Osteoblast (primary cell): ENCODE data around the gene SRSF11. TPM values are rescaled to one million over a fixed set of nuclear protein-coding genes. Genes with fewer than 3 reads are reported as not detected.
"Not testable (repeated sequence)": the region's sequence is repeated elsewhere in the genome, so short reads cannot be mapped to it uniquely, and the experiment has no call there.

Experiments
- DNase-seq: peaks from one replicate; pipeline ENCODE4 v3.0.0; 2011; ENCODE audit warnings: low spot score, mixed read lengths; ENCODE audit not compliant: insufficient read length; ENCODE audit errors: missing footprints
- H2AFZ ChIP-seq: 2 replicates; pipeline ENCODE4 v1.6.0; 2011; ENCODE audit warnings: mild to moderate bottlenecking, low read length
- H3K27ac ChIP-seq: 2 replicates; pipeline ENCODE4 v1.5.1; 2011; ENCODE audit warnings: mild to moderate bottlenecking, low read depth, low read length, moderate library complexity
- H3K27me3 ChIP-seq: 2 replicates; pipeline ENCODE4 v1.6.0; 2012; ENCODE audit warnings: mild to moderate bottlenecking, control low read depth, inconsistent platforms, low read length, moderate library complexity; ENCODE audit not compliant: insufficient read depth
- H3K36me3 ChIP-seq: 2 replicates; pipeline ENCODE4 v1.5.1; 2011; ENCODE audit warnings: mild to moderate bottlenecking, low read length, control low read depth, moderate library complexity; ENCODE audit not compliant: insufficient read depth
- H3K4me1 ChIP-seq: 2 replicates; pipeline ENCODE4 v1.5.1; 2011; ENCODE audit warnings: mild to moderate bottlenecking, low read length, control low read depth, moderate library complexity; ENCODE audit not compliant: insufficient read depth
- H3K4me2 ChIP-seq: 2 replicates; pipeline ENCODE4 v1.6.0; 2011; ENCODE audit warnings: mild to moderate bottlenecking, low read length; ENCODE audit not compliant: insufficient read depth
- H3K4me3 ChIP-seq: fragments of 200-600 bp; sonication (generic); 3 replicates; pipeline ENCODE4 v1.5.1; 2012; ENCODE audit warnings: mild to moderate bottlenecking, low read length, inconsistent platforms; ENCODE audit not compliant: insufficient read depth
- H3K79me2 ChIP-seq: 2 replicates; pipeline ENCODE4 v1.6.0; 2012; ENCODE audit warnings: mild to moderate bottlenecking, low read length, control low read depth, inconsistent platforms; ENCODE audit not compliant: insufficient read depth
- H3K9me3 ChIP-seq: 2 replicates; pipeline ENCODE4 v1.5.1; 2011; ENCODE audit warnings: low read depth, low read length, control low read depth
- H4K20me1 ChIP-seq: 2 replicates; pipeline ENCODE4 v1.6.0; 2012; ENCODE audit warnings: mild to moderate bottlenecking, low read length, control low read depth; ENCODE audit not compliant: insufficient read depth
- CTCF ChIP-seq: IDR thresholded peaks from 2 replicates; pipeline ENCODE4 v1.5.1; 2011; ENCODE audit warnings: mild to moderate bottlenecking, low read depth, low read length, moderate library complexity; ENCODE audit errors: extremely low read depth
- total RNA-seq: library from RNA; depleted of rRNA; stranded (reverse); fragments of >200 nt; gene quantifications from 2 replicates; pipeline ENCODE4 v1.2.3, GENCODE V29; 2012

Gene SRSF11
- total RNA-seq, 1 donor = 160 TPM

GRCh38 chr1:70204600-70204999 lies 16.6 kb upstream of the SRSF11 start:
- peaks cover 95% of the 10 kb centered on the region for H3K79me2 ChIP-seq
- H2AFZ ChIP-seq = peak overlapping the region; percentile 100
- no peaks in the 10 kb centered on the region for H4K20me1 ChIP-seq
- H3K4me1 ChIP-seq = peaks cover 18% of the 10 kb centered on the region
- peaks cover 8% of the 10 kb centered on the region for H3K36me3 ChIP-seq
- TF ChIP-seq CTCF = no peak
- peak overlapping the region; percentile 83 for H3K4me3 ChIP-seq
- H3K27ac ChIP-seq = peak overlapping the region; percentile 96
- DNase-seq = no peak
- H3K4me2 ChIP-seq = peak overlapping the region; percentile 86
- no peaks in the 10 kb centered on the region for H3K27me3 ChIP-seq
- H3K9me3 ChIP-seq = no peaks in the 10 kb centered on the region

- H3K4me3 ChIP-seq = peak overlapping the region; percentile 83
- H3K36me3 ChIP-seq = peaks cover 8% of the 10 kb centered on the region
- peaks cover 95% of the 10 kb centered on the region for H3K79me2 ChIP-seq
- no peak for TF ChIP-seq CTCF
- peak; percentile 59 for DNase-seq
- H3K27ac ChIP-seq = peak overlapping the region; percentile 96
- H2AFZ ChIP-seq = peak overlapping the region; percentile 100
- H3K9me3 ChIP-seq = no peaks in the 10 kb centered on the region
- peak overlapping the region; percentile 86 for H3K4me2 ChIP-seq
- H4K20me1 ChIP-seq = peaks cover under 1% of the 10 kb centered on the region
- peaks cover 18% of the 10 kb centered on the region for H3K4me1 ChIP-seq
- no peaks in the 10 kb centered on the region for H3K27me3 ChIP-seq
Measured at GRCh38 chr1:70205071-70205433, 16.1 kb upstream of the SRSF11 start.

GRCh38 chr1:70205434-70206118 lies 15.6 kb upstream of the SRSF11 start, which contains the start of gene LRRC40:
TSS of gene LRRC40 (minus strand) at chr1:70205579. CDS start at chr1:70205540, 39 bp downstream.
- no peak for TF ChIP-seq CTCF
- peak within 1 kb of the TSS; percentile 96 for H3K27ac ChIP-seq
- H3K27me3 ChIP-seq = no peaks in the 10 kb centered on the region
- H3K79me2 ChIP-seq = peaks cover 96% of the 10 kb centered on the region
- no peaks in the 10 kb centered on the region for H3K9me3 ChIP-seq
- peak within 1 kb of the TSS; percentile 90 for H3K4me2 ChIP-seq
- H3K4me1 ChIP-seq = peaks cover 20% of the 10 kb centered on the region
- DNase-seq = peak; percentile 93
- peaks cover 5% of the 10 kb centered on the region for H4K20me1 ChIP-seq
- H3K36me3 ChIP-seq = peaks cover 8% of the 10 kb centered on the region
- peak within 1 kb of the TSS; percentile 100 for H2AFZ ChIP-seq
- peak within 1 kb of the TSS; percentile 83 for H3K4me3 ChIP-seq

GRCh38 chr1:70206833-70207232 lies 14.3 kb upstream of the SRSF11 start:
- Histone ChIP-seq H3K4me2 (peak overlapping the region; percentile 90), H3K79me2 (peaks cover 99% of the 10 kb centered on the region), H3K4me1 (peaks cover 20% of the 10 kb centered on the region), H3K4me3 (peak overlapping the region; percentile 83), H3K27ac (peak overlapping the region; percentile 10)
- H4K20me1 ChIP-seq, H3K36me3 ChIP-seq, H3K9me3 ChIP-seq, H2AFZ ChIP-seq, H3K27me3 ChIP-seq, DNase-seq: not testable (repeated sequence)
